Gastrocnemius medialis (tissue), 4 donors: ENCODE results near the gene MACC1.

Experiments used
- POLR2A ChIP-seq, 2 donors: fragments of 450-650 bp; IDR thresholded peaks; one replicate each; pipeline ENCODE4 v1.6.1; 2017; ENCODE audit warnings: antibody characterized with exemption in 2 of 2, mild to moderate bottlenecking in 2 of 2, moderate library complexity in 2 of 2
- TF ChIP-seq, protein P1 (sequence below), 5 experiments: fragments of 450-650 bp in 3 of 5; fragments of 200-600 bp in 2 of 5; sonication (generic) in 2 of 5; IDR thresholded peaks in 4 of 5; conservative IDR thresholded peaks in 1 of 5; 1 replicate in 4 of 5; 2 replicates in 1 of 5; pipeline ENCODE4 v1.5.1; 2016 to 2019; ENCODE audit warnings: antibody characterized with exemption in 5 of 5, mild to moderate bottlenecking in 3 of 5, moderate library complexity in 3 of 5

- TF ChIP-seq, protein P1, sequence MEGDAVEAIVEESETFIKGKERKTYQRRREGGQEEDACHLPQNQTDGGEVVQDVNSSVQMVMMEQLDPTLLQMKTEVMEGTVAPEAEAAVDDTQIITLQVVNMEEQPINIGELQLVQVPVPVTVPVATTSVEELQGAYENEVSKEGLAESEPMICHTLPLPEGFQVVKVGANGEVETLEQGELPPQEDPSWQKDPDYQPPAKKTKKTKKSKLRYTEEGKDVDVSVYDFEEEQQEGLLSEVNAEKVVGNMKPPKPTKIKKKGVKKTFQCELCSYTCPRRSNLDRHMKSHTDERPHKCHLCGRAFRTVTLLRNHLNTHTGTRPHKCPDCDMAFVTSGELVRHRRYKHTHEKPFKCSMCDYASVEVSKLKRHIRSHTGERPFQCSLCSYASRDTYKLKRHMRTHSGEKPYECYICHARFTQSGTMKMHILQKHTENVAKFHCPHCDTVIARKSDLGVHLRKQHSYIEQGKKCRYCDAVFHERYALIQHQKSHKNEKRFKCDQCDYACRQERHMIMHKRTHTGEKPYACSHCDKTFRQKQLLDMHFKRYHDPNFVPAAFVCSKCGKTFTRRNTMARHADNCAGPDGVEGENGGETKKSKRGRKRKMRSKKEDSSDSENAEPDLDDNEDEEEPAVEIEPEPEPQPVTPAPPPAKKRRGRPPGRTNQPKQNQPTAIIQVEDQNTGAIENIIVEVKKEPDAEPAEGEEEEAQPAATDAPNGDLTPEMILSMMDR (IDR thresholded peaks at IDR 0.05 in 4 of 5, conservative IDR thresholded peaks at IDR 0.05 in 1 of 5) = no peak
- TF ChIP-seq POLR2A (IDR thresholded peaks at IDR 0.05) = no peak
Measured at GRCh38 chr7:20241911-20242261, 24.7 kb upstream of the MACC1 start.
